ENCODE data around the gene GEMIN7.

- TF ChIP-seq CTCF (IDR thresholded peaks at IDR 0.05; ENCODE audit: low read depth, low read length) (no peak), EZH2phosphoT487 (IDR thresholded peaks at IDR 0.05; ENCODE audit: low read depth) (no peak)
Observed at GRCh38 chr19:45040059-45040771, 38.8 kb upstream of the GEMIN7 start.
